CD4-positive, alpha-beta T cell treated with Interferon alpha-2 for 1 hour (primary cell): ENCODE measurements around the gene HYCC1.
A peak's percentile ranks its signal among the peaks of the same experiment; 100 is the strongest.
"Not testable (repeated sequence)": the region's sequence is repeated elsewhere in the genome, so short reads cannot be mapped to it uniquely, and the experiment has no call there.

ENCODE experiments used
- DNase-seq, 2 donors: peaks; one replicate each; pipeline ENCODE4 v3.0.0-alpha.2; 2020 to 2022

Gene HYCC1

DNA sequence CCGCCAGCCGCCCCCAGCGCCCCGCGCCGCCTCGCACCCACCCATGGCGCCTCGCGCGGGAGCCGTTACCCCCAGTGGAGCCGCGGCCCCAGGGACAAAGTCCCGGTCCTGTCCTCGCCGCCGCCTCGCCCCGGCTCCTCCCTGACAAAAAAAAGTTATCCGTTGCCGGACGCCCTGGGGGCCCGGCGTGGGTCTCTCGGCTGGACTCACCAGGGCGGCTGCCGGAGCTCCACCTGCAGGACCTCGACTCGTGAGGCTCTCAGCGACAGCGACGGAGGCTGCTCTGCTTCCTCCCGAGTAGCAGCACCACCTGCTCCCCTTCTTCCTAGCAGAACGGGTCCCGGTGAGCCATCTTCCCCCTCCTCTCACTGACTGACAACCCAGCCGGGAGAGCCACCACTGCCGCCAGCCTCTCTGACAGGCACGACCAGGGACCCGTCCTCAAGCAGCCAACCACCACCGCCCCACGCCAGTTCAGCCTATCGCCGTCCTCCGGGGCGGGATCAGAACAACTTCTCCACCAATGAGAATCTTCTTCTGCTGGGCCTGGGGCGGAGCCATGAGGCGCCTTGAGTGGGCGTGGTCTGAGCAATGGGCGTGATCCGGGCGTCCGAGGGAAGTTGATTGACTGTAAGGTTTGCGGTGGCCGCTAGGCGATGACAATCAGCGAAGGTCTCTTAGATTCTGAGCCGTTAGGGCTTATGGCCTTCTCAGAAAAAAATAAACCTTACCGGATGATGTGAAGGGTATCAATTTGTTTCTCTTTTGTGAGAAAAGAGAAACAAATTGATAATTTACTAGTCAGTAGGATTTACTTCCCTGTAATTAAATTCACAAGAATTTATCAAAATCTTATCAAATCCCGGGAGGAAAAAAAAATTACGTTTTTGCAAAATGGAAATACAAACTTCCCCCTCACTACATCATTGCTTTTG lies at the start of gene HYCC1:
HYCC1 (minus strand) TSS at position 416 of the 935 bp plus-strand sequence. CDS start 23,019 bp downstream, outside the sequence.
- DNase-seq: peak; percentile 98 to 99

DNA sequence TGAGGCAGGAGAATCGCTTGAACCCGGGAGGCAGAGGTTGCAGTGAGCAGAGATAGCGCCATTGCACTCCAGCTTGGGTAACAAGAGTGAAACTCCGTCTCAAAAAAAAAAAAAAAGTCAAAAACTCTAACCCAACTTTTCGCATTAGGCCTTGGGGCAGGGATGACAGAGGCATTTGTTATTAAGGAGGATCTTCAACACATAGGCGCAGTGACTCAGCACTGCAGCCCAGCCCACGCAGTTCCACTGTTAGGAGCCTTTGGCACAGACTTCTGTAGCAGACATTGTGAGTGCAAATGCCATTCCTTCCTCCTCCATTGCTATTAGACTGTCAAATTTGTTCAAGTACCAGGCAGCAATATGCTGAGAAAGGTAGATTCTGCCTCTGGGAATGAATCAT lies 48.5 kb upstream of the HYCC1 start:
- DNase-seq: no peak

DNA sequence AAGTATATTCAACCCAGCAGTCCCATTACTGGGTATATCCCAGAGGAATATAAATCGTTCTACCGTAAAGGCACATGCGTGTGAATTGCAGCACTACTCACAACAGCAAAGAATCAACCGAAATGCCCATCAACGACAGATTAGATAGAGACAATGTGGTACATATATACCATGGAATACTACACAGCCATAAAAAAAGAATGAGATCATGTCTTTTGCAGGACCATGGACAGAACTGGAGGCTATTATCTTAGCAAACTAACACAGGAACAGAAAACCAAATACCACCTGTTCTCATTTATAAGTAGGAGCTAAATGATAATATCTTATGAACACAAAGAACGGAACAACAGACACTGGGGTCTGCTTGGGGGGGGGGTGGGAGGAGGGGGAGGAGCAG lies 47.4 kb upstream of the HYCC1 start:
- no peak for DNase-seq

DNA sequence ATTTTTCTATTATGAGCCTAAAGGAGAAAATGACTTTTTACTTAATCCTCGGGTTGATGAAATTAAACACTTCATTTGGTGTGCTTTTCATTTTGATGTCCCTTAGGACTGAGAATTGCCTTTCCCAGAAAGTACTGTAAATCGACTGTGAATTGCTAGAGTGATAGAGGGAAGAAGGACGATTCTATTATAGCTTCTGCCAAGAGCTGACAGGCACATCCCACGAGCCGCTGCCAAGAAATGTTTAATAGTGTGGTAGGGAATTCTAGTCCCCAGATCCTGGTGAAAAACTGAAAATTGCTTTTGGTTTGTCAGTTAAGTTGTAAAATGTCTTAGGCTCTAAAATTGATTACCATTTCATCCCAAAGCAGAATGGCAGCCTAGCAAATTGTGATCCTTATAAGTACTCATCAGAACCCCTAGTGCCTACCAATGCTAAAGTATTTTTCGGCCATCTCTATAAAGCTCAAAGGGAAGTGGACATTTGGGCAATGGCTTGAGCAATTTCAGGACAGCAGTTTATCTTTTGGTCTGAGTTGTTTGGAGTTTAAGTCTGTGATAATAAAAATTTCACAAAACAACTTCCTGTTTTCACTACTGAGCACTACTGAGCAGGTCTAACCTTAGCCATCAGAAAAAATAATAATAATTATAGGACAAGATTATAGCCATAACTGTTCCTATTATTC lies 44.6 kb upstream of the HYCC1 start:
- no peak for DNase-seq

DNA sequence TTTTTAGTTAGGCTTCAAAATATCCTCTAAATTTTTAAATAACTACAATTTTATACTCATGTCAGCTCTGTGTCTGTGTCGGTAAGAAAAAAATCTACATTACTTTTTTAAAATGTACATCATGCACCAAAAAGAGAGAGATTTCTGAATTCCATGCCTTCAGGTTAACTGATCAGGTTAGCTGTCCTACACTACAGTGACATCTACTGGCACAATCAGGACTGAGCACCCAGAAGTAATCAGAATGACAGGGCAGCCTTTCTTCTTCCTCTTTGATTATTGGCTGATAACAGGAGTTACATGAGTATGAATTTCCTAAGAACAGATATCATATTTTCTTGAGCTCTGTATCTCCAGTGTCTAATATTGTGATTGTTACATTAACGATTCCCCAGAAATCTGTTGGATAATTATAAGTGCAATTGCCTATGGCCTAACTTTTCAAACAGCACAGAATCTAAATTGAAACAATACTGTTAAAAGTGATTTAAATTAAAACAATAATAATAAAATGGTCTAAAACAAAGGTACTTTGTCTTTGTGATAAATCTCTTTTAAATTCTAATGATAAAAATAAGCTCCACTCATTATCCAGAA lies 41.8 kb upstream of the HYCC1 start:
- peak; percentile 65 to 80 for DNase-seq

DNA sequence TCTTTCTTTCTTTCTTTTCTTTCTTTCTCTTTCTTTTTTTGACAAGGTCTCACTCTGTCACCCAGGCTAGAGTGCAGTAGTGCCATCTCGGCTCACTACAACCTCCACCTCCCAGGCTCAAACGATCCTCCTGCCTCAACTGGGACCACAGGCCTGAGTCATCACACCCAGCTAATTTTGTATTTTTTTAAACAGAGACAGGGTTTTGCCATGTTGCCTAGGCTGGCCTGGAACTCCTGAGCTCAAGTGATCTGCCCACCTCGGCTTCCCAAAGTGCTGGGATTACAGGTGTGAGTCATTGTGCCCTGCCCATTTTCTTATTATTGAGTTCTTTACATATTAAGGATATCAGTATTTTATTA lies 37.2 kb upstream of the HYCC1 start:
- not testable (repeated sequence) for DNase-seq

DNA sequence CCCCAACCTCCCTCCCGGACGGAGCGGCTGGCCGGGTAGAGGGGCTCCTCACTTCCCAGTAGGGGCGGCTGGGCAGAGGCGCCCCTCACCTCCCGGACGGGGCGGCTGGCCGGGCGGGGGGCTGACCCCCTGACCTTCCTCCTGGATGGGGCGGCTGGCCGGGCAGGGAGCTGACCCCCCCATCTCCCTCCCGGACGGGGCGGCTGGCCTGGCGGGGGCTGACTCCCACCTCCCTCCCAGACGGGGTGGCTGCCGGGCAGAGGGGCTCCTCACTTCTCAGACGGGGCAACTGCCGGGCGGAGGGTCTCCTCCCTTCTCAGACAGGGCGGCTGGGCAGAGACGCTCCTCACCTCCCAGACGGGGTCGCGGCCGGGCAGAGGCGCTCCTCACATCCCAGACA lies 32.4 kb upstream of the HYCC1 start:
- DNase-seq: not testable (repeated sequence)

DNA sequence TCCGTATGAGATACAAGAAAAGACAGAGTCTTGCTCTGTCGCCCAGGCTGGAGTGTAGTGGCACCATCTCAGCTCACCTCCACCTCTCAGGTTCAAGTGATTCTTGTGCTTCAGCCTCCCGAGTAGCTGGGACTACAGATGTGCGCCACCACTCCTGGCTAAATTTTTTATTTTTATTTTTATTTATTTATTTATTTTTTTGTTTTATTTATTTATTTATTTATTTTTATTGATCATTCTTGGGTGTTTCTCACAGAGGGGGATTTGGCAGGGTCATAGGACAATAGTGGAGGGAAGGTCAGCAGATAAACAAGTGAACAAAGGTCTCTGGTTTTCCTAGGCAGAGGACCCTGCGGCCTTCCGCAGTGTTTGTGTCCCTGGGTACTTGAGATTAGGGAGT lies 31.2 kb upstream of the HYCC1 start:
- not testable (repeated sequence) for DNase-seq

DNA sequence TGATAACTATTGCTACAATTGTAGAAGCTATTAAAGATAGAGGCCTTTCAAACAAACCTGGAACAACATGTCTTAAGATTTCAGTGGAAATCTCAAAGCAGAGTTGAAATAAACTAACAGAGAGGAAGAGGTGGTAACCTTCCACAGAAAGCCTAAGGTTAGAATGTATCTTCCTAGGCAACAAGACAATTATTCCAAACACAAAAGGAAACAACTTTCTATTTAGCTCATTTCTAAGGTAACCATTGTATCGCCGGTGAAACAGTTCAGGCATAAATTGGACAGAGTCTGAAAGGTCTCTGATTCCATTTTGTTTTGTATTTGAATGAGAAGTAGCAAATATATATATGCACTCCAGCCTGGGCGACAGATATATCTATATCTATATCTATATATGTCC lies 30.7 kb upstream of the HYCC1 start:
- no peak for DNase-seq

DNA sequence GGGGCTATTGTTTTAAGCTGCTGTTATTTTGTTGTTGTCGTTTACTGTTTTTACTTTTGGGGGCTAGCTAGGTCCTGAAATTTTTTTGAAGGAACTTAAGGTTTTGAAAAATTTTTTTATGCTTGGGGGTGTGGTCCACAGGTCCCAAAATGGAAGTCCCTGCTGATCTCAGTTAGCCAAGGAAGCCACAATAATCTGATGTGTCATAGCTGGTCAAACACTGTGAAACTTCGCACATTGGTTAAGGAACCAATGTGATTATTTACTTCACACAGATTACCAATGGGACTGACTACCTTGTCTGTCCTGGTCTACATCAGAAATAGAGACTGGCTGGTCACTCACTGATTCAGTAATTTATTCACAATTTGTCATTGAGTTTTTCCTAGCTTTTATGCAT lies 29.5 kb upstream of the HYCC1 start:
- DNase-seq: no peak

DNA sequence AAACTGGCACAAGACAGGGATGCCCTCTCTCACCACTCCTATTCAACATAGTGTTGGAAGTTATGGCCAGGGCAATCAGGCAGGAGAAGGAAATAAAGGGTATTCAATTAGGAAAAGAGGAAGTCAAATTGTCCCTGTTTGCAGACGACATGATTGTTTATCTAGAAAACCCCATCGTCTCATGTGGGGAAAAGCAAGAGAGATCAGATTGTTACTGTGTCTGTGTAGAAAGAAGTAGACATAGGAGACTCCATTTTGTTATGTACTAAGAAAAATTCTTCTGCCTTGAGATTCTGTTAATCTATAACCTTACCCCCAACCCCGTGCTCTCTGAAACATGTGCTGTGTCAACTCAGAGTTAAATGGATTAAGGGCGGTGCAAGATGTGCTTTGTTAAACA lies 25.7 kb upstream of the HYCC1 start:
- not testable (repeated sequence) for DNase-seq

DNA sequence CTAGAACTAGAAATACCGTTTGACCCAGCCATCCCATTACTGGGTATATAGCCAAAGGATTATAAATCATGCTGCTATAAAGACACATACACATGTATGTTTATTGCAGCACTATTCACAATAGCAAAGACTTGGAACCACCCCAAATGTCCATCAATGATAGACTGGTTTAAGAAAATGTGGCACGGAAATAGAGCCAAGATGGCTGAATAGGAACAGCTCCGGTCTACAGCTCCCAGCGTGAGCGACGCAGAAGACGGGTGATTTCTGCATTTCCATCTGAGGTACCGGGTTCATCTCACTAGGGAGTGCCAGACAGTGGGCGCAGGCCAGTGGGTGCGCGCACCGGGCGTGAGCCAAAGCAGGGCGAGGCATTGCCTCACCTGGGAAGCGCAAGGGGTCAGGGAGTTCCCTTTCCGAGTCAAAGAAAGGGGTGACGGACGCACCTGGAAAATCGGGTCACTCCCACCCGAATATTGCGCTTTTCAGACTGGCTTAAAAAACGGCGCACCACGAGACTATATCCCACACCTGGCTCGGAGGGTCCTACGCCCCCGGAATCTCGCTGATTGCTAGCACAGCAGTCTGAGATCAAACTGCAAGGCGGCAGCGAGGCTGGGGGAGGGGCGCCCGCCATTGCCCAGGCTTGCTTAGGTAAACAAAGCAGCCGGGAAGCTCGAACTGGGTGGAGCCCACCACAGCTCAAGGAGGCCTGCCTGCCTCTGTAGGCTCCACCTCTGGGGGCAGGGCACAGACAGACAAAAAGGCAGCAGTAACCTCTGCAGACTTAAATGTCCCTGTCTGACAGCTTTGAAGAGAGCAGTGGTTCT lies 21.8 kb upstream of the HYCC1 start:
- not testable (repeated sequence) for DNase-seq

DNA sequence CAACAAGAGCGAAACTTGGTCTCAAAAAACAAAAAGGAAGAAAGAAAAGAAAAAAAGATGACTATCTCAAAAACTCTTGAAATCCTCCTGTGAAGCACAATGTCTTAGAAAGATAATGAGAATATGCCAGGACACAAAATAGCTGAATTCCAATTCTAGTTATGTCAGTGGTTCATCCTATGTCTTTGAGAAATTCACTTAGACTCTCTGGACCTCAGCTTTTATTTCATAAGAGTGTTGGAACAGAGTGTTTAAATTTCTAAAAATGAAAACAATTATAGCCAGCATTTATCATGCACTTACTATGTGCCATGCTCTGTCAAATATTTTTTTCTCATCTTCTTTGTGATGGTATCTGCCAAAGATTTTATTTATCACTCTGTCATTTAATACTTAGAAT lies 13.3 kb upstream of the HYCC1 start:
- DNase-seq: no peak

DNA sequence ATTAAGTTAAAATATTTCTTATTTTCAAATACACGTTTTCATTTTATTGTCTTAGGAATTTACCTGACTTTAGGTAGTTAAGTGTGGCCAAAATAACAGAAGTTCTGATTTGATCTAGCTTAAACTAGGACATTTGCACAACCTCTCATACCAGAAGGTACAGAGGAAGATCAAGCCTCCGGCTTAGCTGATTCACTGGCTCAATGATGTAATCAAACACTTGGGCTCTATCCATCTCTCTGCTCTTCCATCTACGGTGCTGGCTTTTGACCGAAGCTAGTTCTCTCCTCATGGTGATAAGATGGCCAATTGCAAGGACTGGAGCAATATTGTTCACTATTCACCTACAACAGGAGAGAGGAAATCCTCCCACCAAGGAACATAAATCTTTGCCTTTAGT lies 12.2 kb upstream of the HYCC1 start:
- no peak for DNase-seq

DNA sequence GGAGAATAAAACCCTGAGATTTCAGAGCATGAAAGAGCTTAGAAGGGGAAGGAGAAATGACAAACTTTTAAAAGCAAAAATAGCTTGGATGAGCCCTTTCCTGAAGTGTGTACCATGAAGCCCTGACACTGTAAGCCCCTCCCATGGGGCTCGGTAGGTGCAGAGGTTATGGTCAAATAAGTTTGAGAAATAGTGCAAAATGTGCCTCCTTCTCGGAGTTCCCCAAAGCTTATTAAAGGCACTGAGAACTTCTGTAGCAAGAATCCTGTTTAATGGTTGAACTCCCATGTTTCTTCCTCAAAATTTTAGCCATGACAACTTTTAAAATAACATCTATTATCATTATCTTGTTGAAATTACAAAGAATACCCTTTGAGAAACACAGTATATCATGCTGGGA lies 10.5 kb upstream of the HYCC1 start:
- no peak for DNase-seq

DNA sequence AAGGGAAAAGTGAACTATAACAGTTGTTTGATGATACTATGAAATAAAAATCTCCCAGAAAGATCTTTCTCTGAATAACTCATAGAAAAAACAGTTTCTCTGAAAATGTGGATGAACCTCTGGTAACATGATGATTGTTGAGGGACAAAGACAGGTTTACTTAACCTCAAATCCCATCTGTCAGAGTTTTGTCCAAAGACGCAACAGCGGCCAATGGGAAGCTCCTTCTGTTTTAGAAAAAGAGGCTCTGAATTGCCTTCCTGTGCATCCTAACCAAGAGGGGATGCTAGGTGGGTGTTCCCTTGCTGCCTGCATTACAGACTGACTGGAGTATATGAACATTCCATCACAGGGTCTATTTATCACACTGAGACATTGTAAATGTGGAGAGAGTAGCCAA lies 8.9 kb upstream of the HYCC1 start:
- DNase-seq: no peak

DNA sequence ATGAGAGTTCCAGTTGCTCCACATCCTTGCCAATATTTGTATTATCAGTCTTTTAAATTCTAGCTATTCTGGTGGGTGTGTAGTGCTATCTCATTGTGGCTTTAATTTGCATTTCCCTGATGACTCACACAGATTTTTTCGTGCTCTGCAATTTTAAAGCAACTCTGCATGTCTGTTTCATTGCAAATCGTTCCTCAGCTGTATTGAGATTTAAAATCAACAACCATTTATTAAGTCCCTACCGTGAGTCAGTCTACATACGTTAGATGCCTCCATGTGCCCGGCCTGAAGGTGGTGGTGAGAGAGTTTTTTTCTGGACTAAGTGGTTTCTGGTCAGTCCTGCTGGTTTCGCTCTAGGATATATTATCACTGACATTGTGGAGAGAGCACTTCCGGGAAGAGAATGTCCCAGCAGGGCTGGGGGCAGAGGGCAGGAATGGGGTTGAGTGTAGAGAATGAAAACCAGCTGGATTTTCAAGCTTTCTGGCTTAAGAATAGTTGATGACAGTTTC lies 8.4 kb upstream of the HYCC1 start:
- DNase-seq: no peak

DNA sequence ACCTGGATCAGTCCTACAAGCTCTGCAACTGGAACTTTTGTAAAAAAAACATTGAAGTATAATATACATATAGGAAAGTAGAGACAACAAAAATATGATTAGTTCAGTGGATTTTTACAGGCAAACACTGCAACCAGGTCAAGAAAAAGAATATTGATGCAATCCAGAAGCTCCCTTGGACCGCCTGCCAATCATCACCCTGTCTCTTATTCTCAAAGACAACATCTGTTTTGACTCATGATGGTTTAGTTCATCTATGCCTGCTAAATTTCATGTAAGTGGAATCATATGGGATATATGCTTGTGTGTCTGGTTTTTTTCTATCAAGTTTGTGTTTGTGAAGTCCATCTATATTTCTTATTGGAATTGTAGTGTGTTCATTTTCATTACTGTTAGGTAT lies 7.7 kb upstream of the HYCC1 start:
- no peak for DNase-seq

DNA sequence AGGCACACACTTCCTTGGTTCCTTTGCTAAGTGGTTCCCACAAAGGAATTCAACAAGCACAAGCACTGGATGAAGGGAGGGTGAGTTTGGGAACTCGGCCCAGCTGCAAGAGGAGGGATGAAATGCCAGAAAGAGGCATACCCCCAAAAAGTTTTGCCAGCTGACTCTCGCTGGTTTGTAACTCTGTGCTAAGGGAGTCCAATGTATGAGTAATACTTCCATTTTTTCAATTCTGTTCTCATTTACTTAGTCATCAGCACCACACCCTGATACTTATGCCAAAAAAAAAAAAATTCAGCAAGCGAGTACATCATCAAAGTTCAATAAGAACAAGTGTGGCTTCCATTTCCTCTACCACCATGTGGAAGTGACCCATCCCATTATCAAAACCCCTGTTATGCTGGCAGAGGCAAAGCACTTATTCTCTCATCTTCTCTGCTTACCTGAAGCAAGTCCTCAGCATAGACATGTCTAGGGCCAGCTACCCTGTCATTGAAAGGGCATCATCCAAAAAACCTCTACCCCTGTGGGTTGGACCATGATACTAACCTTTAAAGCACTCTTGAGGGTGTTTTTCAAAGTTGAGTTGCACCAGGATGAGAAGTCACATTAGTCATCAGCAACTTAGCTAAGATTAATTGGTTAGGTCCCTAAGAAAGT lies 6.9 kb upstream of the HYCC1 start:
- peak in 1 of 2 donors; percentile 11 for DNase-seq

DNA sequence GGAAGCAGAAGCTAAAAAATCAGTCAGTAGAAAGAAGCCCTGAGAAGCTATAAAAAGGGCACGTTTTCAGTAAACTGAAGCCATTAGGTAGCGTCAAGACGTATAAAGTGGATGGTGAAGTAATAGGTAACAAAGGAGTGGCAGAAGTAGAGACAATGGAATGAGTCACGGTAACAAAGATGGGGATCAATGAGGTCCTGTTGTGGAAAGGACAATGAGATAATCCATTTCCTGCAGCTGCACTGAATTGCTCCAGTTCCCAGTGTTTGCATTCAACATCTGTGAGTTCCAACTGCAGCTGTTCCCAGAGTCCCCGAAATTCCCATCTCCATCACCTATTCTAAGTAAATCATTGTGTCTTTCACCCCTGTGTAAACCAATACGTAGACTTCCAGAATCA lies 4.8 kb upstream of the HYCC1 start:
- no peak for DNase-seq

DNA sequence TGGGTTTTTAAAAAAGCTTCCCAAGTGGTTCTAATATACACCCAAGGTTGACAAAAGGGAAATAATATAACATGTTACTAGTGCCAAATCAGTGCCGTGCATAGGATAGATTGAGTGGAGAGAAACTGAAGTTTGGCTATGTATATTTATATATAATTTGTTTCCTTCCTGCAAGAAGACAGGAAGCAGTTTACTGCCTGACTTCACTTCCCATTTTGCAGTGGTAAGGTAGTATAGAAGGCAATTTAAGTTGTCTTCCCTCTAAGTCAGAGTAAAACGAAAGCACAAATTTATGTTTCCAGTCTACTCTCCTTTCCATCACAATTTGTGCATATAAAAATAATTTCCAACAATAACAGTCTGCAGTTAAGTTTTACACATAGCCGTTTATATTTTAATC lies 3.4 kb upstream of the HYCC1 start:
- no peak for DNase-seq
